Mononuclear cell (primary cell): Measurements from ENCODE around the gene GRB14. TPM values are rescaled to one million over a fixed set of nuclear protein-coding genes. Genes with fewer than 3 reads are reported as not detected.
"Not testable (repeated sequence)": the region's sequence is repeated elsewhere in the genome, so short reads cannot be mapped to it uniquely, and the experiment has no call there.

Source experiments
- H3K27me3 ChIP-seq: 2 replicates; pipeline ENCODE4 v1.6.0; 2011; ENCODE audit warnings: low read length, control low read depth; ENCODE audit not compliant: insufficient read depth
- H3K4me1 ChIP-seq: 2 replicates; pipeline ENCODE4 v1.5.1; 2011; ENCODE audit warnings: mild to moderate bottlenecking, low read length, control low read depth; ENCODE audit not compliant: insufficient read depth
- H3K4me3 ChIP-seq: 2 replicates; pipeline ENCODE4 v1.5.1; 2011; ENCODE audit warnings: mild to moderate bottlenecking, low read length, moderate library complexity
- H3K9me3 ChIP-seq: 2 replicates; pipeline ENCODE4 v1.5.1; 2011; ENCODE audit warnings: low read depth, mild to moderate bottlenecking, control low read depth, low read length
- total RNA-seq: library from RNA; depleted of rRNA; stranded (reverse); fragments of >200 nt; gene quantifications from one replicate; pipeline ENCODE4 v1.2.3, GENCODE V29; 2012

The GRB14 gene
- total RNA-seq, 1 donor, result 2.0 TPM

DNA sequence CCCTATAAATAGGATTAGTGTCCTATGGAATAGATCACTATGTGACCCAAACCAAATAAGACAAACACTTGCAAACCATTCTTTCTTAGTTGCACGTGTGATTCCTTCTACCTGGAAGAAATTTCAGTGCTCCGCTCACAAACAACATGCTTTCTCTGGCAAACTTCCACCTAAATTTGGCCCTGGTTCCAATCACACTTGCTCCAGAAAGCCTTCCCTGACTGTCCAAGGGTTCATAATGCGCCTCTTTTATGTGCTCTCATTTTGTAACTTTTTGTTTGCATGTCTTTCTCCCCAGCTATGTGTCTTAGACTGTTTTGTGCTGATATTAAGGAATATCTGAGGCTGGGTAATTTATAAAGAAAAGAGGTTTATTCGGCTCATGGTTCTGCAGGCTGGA lies 69.8 kb downstream of the GRB14 start:
- Histone ChIP-seq H3K4me1 (no peaks in the 10 kb centered on the region), H3K4me3 (no peak overlapping the region), H3K27me3 (no peaks in the 10 kb centered on the region), H3K9me3 (no peaks in the 10 kb centered on the region)

DNA sequence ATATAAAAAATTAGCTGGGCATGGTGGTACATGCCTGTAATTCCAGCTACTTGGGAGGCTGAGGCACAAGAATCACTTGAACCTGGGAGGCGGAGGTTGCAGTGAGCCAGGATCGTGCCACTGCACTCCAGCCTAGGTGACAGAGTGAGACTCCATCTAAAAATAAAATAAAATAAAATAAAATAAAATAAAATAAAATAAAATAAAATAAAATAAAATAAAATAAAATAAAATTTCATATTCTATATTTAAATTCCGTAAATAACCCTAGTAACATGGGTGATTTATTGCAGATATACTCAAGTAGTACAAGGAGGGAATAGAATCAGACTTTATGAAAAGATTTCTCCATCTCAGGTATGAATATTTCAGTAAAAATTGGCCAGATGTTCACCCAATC lies 71.6 kb downstream of the GRB14 start:
- H3K4me3 ChIP-seq, H3K27me3 ChIP-seq, H3K4me1 ChIP-seq, H3K9me3 ChIP-seq: not testable (repeated sequence)

DNA sequence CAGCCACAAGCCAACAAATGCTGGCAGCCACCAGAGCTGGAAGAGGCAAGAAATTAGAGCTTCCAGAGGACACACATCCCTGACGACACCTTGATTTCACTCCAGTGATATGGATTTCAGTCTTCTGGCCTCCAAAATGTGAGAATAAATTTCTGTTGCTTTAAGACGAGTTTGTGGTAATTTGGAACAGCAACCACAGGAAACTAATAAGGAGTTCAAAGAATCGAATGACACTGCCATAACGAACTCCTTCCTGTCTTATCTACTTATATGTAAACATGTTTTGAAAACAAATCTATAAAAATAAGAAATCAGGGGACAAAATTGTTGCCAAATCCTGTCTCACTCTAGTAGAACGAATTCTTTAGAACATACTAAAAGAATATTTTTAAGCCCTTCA lies 75.8 kb downstream of the GRB14 start:
- H3K27me3 ChIP-seq, result no peaks in the 10 kb centered on the region
- H3K4me3 ChIP-seq, result no peak overlapping the region
- H3K4me1 ChIP-seq, result no peaks in the 10 kb centered on the region
- H3K9me3 ChIP-seq, result no peaks in the 10 kb centered on the region

DNA sequence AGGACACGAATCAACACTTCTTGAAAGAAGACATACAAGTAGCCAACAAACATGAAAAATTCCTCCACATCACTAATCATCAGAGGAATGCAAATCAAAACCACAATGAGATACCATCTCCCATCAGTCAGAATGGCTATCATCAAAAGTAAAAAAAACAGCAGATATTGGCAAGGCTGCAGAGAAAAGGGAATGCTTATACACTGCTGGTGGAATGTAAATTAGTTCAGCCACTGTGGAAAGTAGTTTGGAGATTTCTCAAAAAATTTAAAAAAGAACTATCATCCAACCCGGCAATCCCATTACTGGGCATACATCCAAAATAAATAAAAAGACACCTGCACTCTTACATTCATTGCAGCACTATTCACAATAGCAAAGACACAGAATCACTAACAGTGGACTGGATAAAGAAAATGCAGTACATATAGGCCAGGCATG lies 78.7 kb downstream of the GRB14 start:
- no peak overlapping the region for H3K4me3 ChIP-seq
- H3K27me3 ChIP-seq, result no peaks in the 10 kb centered on the region
- H3K4me1 ChIP-seq, result no peaks in the 10 kb centered on the region
- no peaks in the 10 kb centered on the region for H3K9me3 ChIP-seq

DNA sequence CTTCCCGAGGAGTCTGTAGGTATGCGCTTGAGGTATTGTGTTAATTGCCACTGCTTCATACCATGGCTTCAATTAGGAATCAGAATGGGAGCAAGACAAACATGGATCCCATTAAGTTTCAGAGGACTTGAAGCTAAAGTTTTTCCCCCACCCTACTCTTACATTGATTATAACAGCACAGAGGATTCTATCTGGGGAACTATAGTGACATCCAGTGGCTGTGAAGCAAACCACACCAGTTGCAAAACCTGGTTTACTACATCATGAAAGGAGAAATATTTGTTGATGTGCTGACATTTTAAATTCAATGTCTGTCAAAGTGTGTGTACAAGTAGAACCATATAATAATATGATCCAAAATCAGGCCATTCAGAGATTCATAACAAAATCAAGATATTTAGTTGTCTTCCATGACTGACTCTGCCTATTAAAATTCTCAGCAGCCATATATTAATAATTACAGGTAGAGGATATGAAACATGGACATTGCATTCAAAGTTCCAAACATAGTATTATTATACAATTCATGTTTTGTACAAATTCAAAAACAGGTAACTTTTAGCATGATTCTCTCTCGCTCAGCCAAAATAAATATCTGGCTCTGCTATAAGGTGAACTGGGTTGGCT lies 82.9 kb downstream of the GRB14 start:
- Histone ChIP-seq H3K9me3 (no peaks in the 10 kb centered on the region), H3K27me3 (no peaks in the 10 kb centered on the region), H3K4me3 (no peak overlapping the region), H3K4me1 (no peaks in the 10 kb centered on the region)

DNA sequence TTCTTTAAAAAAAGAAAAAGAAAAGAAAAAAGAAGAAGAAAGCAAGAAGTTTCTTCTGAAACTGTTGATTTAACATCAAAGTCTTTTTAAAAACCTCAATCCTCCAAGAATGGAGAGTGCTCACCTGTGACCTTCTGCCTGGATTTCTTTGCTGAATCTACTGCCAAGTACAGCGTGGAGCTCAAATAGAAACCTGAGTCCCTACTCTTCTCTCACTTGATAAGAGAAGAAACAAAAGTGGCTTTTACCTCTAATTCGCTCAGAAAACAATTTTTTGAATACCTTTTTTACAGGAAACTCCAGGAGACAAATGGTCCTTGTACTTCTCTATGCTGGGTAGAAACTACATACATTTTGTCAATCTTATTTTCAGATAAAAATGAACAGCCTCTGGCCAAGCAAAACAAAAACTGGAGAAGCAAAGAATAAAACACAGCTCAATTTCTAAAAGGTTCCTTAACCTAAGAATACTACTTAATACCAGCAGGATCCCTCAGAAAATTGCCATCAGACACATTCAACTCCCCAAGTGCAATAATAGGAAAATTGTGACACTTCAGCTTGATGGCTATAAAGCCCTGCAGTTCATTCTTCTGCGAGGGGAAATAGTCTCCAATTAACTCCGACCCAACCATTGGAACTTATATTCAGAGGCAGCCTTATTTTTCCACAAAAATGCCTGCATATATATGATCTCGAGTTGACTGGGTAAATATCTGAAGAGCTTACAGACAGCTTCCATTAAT lies 85.8 kb downstream of the GRB14 start:
- no peaks in the 10 kb centered on the region for H3K27me3 ChIP-seq
- H3K4me1 ChIP-seq, result no peaks in the 10 kb centered on the region
- no peak overlapping the region for H3K4me3 ChIP-seq
- no peaks in the 10 kb centered on the region for H3K9me3 ChIP-seq

DNA sequence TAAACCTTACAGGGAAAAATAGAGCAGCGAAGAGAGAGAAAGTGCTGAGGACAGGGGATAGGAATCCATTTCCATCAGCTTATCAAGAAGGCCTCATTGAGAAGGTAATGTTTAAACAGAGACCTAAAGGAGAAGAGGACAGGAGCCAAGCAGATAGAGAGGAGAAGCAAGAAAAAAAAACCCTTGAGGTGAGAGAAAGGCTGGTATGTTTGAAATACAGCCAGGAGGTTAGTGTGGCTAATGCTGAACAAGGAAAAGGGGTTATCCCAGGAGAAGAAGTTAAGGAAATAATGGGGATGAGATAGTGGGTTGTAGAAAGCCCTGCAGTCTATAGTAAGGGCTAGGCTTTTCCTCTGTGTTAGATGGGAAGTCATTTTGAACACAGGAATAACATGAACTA lies 90.8 kb downstream of the GRB14 start:
- no peak overlapping the region for H3K4me3 ChIP-seq
- H3K27me3 ChIP-seq, result no peaks in the 10 kb centered on the region
- H3K4me1 ChIP-seq, result no peaks in the 10 kb centered on the region
- no peaks in the 10 kb centered on the region for H3K9me3 ChIP-seq

DNA sequence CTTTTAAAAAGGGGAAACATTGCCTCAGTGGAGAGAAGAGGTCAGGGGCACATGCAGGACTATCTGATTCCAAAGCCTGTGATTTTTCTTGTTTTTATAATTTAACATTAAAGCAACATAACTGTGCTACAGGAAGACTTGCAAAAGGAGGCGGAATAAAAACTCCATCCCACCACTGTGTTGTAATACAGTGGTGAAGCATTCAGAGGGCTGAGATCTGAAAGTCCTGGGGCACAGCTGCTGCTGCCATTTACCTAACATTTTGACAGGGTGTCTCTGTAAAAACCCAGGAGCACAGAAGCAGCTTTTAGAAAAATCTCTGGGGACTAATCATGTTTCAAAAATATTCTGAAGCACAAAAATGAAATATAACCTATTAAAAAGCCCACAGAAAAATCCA lies 97.6 kb downstream of the GRB14 start:
- H3K4me3 ChIP-seq, result no peak overlapping the region

DNA sequence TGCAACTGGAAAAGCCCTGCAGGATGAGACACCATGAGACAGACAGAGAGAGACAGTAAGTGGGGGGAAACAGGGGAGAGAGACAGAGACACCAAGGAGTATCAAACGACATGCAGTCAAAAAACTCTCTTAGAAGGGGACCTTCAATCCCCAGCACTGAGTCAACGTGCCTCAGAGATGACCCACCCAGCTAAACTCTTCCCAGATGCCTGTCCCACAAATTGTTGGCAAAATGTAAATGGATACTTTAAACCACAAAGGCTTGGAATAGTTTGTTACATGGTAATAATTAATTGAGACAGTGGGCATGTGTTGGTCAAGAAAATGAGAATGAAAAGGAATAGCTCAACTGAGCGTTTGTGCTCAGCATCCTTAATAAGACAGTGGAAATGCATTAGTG lies 98.3 kb downstream of the GRB14 start:
- Histone ChIP-seq H3K4me3 (no peak overlapping the region), H3K4me1 (no peaks in the 10 kb centered on the region), H3K27me3 (no peaks in the 10 kb centered on the region), H3K9me3 (peaks cover 9% of the 10 kb centered on the region)

More for the DNA sequence above, 97.6 kb downstream of the GRB14 start:
- no peaks in the 10 kb centered on the region for H3K4me1 ChIP-seq
- no peaks in the 10 kb centered on the region for H3K27me3 ChIP-seq
- peaks cover 9% of the 10 kb centered on the region for H3K9me3 ChIP-seq

DNA sequence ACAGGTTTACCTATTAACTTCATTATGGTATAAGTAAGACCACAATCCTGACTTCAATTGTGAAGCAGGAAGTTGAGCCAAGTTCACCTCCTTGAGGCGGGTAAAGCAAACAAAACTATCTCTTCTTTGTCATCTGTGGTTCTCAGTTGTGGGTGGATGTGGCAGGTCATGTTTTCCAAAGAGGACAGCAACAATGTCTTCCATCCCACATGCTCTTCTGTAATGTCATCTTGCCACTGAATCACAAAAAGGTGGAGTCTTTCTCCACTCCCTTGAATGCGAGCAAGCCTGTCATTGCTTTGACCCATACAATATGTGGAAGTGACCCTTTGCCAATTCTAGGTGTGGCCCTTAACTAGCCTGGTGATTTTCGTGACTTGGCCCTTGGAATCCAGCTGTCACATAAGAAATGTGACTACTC lies 98.7 kb downstream of the GRB14 start:
- Histone ChIP-seq H3K4me1 (no peaks in the 10 kb centered on the region), H3K4me3 (no peak overlapping the region), H3K27me3 (no peaks in the 10 kb centered on the region), H3K9me3 (peaks cover 9% of the 10 kb centered on the region)

DNA sequence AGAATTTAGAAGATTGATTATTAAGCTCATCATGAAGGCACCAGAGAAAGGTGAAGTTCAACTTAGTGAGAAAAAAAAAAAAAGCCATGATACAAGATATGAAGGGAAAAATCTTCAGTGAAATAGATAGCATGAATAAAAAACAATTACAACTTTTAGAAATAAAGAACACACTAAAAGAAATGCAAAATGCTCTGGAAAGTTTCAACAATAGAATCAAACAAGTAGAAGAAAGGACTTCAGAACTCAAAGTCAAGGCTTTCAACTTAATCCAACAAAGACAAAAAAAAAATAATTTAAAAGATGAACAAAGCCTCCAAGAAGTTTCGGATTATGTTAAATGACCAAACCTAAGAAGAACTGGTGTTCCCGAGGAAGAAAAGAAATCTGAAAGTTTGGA lies 105.5 kb downstream of the GRB14 start:
- no peak overlapping the region for H3K4me3 ChIP-seq

DNA sequence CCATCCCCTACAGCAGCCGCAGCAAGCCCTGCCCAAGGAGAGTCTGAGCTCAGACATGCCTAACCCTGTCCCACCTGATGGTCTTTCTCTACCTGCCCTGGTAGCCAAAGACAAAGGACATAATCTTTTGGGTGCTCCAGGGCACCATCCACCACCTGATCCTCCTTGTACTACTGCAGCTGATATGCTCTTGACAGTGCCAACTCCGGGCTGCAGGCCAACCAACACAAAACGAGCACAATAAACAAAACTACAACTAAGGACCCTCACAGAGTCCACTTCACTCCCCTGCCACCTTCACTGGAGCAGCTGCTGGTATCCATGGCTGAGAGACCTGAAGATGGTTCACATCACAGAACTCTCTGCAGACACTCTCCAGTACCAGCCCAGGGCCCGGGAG lies 106.3 kb downstream of the GRB14 start:
- Histone ChIP-seq H3K27me3 (no peaks in the 10 kb centered on the region), H3K4me3 (no peak overlapping the region), H3K9me3 (peaks cover 8% of the 10 kb centered on the region), H3K4me1 (no peaks in the 10 kb centered on the region)

More for the DNA sequence above, 105.5 kb downstream of the GRB14 start:
- H3K4me1 ChIP-seq, result no peaks in the 10 kb centered on the region
- no peaks in the 10 kb centered on the region for H3K27me3 ChIP-seq
- peaks cover 13% of the 10 kb centered on the region for H3K9me3 ChIP-seq

DNA sequence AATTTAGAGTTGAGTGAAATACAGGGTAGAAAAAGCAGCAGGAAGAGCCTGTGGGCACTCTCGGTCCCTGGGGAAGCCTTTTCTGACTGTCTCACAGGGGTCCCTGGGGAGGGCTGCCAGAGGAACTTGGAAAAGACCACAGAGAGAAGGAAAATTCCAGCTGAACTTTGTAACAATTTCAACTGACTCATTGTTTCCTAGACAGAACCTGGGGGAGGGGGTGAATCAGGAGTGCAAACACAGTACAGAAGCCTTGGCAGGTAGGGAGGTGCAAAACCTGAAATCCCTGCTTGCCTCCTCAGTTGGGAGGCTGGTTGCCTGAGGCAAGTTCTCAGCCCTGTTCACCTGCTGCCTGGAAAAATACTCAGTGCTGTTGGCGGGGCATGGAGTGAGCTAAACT lies 106.8 kb downstream of the GRB14 start:
- no peaks in the 10 kb centered on the region for H3K27me3 ChIP-seq
- no peak overlapping the region for H3K4me3 ChIP-seq
- H3K4me1 ChIP-seq, result no peaks in the 10 kb centered on the region
- peaks cover 5% of the 10 kb centered on the region for H3K9me3 ChIP-seq

DNA sequence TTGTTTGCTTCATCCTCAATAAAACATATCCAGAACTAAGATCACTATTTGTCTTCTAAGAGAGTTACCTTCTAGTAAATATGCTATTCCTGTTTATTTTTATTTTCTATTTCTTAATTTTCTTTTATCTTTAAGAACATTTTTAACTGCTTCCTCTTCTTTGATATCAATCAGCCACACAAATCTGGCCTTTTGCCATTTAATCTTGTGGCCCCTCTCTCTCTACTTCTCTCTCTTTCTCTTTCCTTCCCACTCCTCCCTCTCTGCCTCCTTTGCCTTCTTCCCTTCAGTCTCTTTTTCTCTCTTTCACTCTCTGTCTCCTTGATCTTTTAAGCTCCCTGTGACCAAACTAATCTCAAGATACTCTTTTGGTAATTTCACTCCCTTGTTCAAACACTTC lies 108.4 kb downstream of the GRB14 start:
- H3K4me3 ChIP-seq, result no peak overlapping the region
- H3K27me3 ChIP-seq, result no peaks in the 10 kb centered on the region
- H3K9me3 ChIP-seq, result peaks cover 5% of the 10 kb centered on the region
- H3K4me1 ChIP-seq, result no peaks in the 10 kb centered on the region

DNA sequence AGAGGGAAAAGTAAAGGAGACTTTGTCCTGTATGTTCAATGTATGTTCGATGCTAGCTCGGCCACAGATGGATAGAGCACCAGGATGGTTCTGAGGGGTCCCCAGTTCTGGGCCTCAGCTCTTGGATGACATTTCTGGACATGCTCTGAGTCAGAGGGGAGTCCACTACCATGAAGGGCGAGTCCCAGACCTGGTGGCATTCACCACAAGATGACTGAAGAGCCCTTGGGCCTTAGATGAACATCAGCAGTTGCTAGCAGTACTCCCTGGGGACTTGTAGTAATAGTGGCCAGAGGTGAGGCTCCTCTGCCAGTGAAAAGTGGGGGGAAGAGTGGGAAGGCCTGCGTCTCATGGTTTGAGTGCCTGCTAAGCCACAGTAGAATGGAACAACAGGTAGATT lies 109.5 kb downstream of the GRB14 start:
- no peaks in the 10 kb centered on the region for H3K4me1 ChIP-seq
- H3K27me3 ChIP-seq, result no peaks in the 10 kb centered on the region
- H3K9me3 ChIP-seq, result peaks cover 5% of the 10 kb centered on the region
- H3K4me3 ChIP-seq, result no peak overlapping the region

DNA sequence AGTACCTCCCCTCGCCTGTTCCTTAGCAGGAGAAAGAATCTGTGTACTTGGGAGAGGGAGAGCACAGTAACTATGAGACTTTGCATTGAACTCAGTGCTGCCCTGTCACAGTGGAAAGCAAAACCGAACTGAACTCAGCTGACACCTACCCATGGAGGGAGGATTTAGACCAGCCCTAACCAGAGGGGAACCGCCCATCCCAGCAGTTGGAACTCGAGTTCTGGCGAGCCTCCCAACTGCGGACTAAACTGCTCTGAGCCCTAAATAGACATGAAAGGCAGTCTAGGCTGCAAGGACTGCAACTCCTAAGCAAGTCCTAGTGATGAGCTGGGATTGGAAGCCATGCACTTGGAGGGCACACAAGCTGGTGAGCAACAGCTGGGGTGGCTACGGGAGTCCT lies 110.4 kb downstream of the GRB14 start:
- H3K9me3 ChIP-seq, result peaks cover 5% of the 10 kb centered on the region
- no peaks in the 10 kb centered on the region for H3K27me3 ChIP-seq
- no peak overlapping the region for H3K4me3 ChIP-seq
- H3K4me1 ChIP-seq, result no peaks in the 10 kb centered on the region
